ENCODE data around the gene ARID1B.

GRCh38 chr6:157239671-157240058 lies 462.5 kb downstream of the ARID1B start:
- no peak for TF ChIP-seq CTCF (IDR thresholded peaks at IDR 0.05)
- TF ChIP-seq POLR2A (IDR thresholded peaks at IDR 0.05), result no peak
